Uterus (tissue), 2 donors: Measurements from ENCODE around the gene ZMYND15.

Source experiments
- CTCF ChIP-seq, 4 experiments: fragments of 200-600 bp in 2 of 4; fragments of 450-650 bp in 2 of 4; sonication (generic) in 2 of 4; IDR thresholded peaks; one replicate each; pipeline ENCODE4 v1.5.1; 2016 to 2019; ENCODE audit warnings: antibody characterized with exemption in 4 of 4, mild to moderate bottlenecking in 2 of 4, moderate library complexity in 1 of 4
- POLR2A ChIP-seq, 2 donors: fragments of 450-650 bp; IDR thresholded peaks; one replicate each; pipeline ENCODE4 v1.6.1; 2016; ENCODE audit warnings: antibody characterized with exemption in 2 of 2, mild to moderate bottlenecking in 1 of 2, moderate library complexity in 1 of 2

GRCh38 chr17:4771519-4772234 is 32.0 kb downstream of the ZMYND15 start, which contains the start of gene TM4SF5:
- TF ChIP-seq CTCF (IDR thresholded peaks at IDR 0.05) (no peak), POLR2A (IDR thresholded peaks at IDR 0.05) (no peak)
